ENCODE results near the gene RAB10.
A peak's percentile ranks its signal among the peaks of the same experiment; 100 is the strongest.

The RAB10 gene

DNA sequence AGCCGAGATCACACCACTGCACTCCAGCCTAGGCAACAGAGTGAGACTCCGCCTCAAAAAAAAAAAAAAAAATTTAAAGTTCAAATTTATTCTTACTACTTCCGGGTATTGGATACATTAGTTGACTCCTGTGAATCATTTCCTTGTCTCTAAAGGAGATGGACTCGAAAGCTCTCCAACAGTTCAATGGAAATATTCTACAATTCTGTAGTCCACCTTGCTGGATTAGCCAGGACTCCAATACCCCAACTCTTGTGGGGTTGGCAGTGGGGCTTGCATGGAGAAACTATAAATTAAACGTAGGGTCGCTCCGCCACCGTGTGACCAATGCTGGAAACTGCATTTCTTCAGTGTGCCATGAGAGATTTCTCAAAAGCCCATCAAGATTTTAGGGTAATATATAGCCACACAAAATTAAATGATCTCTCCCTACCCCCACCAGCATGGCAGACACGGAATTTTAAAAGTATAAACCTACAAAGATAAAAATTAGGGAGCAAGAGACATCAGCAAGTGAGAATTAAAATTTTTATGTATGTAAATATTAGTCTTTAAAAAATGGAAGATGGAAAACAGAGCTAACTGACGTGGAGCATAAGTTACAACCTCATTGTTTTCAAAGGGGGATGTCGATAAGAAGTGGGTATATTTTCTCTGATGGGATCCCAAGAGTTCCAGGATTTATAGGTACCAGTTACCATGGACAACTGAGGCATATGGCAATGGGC lies 111.2 kb downstream of the RAB10 start:
- TF ChIP-seq, protein P1, sequence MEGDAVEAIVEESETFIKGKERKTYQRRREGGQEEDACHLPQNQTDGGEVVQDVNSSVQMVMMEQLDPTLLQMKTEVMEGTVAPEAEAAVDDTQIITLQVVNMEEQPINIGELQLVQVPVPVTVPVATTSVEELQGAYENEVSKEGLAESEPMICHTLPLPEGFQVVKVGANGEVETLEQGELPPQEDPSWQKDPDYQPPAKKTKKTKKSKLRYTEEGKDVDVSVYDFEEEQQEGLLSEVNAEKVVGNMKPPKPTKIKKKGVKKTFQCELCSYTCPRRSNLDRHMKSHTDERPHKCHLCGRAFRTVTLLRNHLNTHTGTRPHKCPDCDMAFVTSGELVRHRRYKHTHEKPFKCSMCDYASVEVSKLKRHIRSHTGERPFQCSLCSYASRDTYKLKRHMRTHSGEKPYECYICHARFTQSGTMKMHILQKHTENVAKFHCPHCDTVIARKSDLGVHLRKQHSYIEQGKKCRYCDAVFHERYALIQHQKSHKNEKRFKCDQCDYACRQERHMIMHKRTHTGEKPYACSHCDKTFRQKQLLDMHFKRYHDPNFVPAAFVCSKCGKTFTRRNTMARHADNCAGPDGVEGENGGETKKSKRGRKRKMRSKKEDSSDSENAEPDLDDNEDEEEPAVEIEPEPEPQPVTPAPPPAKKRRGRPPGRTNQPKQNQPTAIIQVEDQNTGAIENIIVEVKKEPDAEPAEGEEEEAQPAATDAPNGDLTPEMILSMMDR (IDR thresholded peaks at IDR 0.05) = peak; percentile 86
- TF ChIP-seq ZFX (IDR thresholded peaks at IDR 0.05; ENCODE audit: borderline replicate concordance) = no peak
- 0 out of 2 replicates have a peak overlapping the region, but pooled peaks have one; percentile 4 for H3K27ac ChIP-seq

DNA sequence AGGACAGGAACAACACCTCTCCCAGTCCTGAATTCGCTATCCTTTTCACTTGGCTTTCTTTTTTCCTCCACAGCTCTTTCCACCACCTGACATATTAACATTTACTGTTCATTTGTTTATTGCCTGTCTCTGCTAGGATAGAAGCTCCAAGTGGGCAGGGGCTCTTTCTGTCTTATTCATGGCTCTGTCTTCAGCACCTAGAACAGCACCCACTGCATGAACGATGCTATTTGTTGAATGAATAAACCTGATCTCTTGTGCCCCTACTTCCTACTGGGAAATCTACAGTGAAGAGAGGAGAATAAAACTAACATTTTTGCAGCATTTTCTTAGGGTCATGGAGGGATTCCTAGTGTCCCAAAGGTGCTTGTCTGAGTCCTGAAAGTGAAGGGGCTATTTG lies 114.6 kb downstream of the RAB10 start:
- H3K27ac ChIP-seq = no peak overlapping the region
- TF ChIP-seq, protein P1 (IDR thresholded peaks at IDR 0.05) = no peak
- no peak for TF ChIP-seq ZFX (IDR thresholded peaks at IDR 0.05; ENCODE audit: borderline replicate concordance)

- TF ChIP-seq, protein P1 (IDR thresholded peaks at IDR 0.05) = no peak
- no peak for TF ChIP-seq ZFX (IDR thresholded peaks at IDR 0.05; ENCODE audit: borderline replicate concordance)
- no peak overlapping the region for H3K27ac ChIP-seq
Measured at GRCh38 chr2:26150243-26150642, 116.4 kb downstream of the RAB10 start.

DNA sequence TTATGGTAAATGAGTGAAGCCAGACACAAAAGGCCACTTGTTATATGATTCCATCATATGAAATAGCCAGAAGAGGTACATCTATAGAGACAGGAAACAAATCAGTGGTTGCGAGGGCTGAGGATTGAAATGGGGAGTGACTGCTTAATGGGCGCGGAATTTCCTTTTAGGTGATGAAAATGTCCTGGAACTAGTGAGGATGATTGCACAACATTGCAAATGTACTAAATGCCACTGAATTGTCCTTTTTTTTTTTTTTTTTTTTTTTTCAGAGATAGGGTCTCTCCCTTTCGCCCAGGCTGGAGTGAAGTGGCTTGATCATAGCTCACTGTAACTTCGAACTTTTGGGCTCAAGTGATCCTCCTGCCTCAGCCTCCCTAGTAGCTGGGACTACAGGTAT lies 123.7 kb downstream of the RAB10 start:
- no peak overlapping the region for H3K27ac ChIP-seq
- TF ChIP-seq, protein P1 (IDR thresholded peaks at IDR 0.05) = no peak
- no peak for TF ChIP-seq ZFX (IDR thresholded peaks at IDR 0.05; ENCODE audit: borderline replicate concordance)

DNA sequence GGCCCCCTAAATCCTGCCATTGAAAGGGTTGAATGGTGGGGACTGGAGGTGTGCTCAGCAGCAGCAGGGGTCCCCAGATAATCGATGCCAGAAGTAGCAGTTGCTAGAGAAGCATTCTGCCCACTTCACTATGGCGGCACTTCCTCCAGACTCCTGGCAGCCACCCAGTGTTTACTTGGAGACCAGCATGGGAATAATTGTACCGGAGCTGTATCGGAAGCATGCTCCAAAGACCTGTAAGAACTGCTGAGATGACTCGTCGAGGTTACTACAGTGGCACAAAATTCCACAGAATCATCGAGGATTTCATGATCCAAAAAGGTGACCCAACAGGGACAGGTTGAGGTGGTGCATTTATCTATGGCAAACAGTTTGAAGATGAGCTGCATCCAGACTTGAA lies 128.0 kb downstream of the RAB10 start:
- TF ChIP-seq ZFX (IDR thresholded peaks at IDR 0.05; ENCODE audit: borderline replicate concordance) = no peak
- TF ChIP-seq, protein P1 (IDR thresholded peaks at IDR 0.05) = no peak
- H3K27ac ChIP-seq = no peak overlapping the region

DNA sequence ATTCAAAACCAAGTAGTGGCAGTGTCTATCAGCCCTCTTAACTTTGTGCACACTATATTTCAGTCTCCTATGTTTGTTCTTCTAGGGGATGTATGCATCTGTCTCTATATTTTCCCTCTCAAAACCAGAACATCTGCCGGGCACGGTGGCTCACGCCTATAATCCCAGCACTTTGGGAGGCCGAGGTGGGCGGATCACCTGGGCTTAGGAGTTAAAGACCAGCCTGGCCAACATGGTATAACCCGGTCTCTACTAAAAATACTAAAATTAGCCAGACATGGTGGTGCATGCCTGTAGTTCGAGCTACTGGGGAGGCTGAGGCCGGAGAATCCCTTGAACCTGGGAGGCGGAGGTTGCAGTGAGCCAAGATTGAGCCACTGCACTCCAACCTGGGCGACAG lies 129.1 kb downstream of the RAB10 start:
- H3K27ac ChIP-seq = no peak overlapping the region
- TF ChIP-seq, protein P1 (IDR thresholded peaks at IDR 0.05) = no peak
- TF ChIP-seq ZFX (IDR thresholded peaks at IDR 0.05; ENCODE audit: borderline replicate concordance) = no peak

DNA sequence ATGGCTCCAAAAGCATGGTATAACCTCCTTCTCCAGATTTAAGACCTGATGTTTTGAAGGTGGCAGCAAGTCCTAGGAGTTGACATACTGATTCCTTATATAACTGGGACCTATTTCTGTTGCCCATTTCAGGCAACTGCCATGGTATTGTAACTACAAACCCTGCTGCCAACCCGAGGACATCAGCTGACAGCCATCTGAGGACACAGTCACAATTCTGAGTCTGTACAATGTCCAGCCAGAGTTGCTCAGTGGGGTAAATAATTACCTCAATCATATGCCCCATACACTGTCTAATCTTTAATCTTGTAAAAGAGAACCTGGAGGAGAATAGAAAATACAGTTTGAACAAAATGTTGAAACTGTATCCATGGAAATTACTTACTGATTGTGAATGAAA lies 130.3 kb downstream of the RAB10 start:
- no peak for TF ChIP-seq ZFX (IDR thresholded peaks at IDR 0.05; ENCODE audit: borderline replicate concordance)
- TF ChIP-seq, protein P1 (IDR thresholded peaks at IDR 0.05) = no peak

More for the DNA sequence above, 130.3 kb downstream of the RAB10 start:
- no peak overlapping the region for H3K27ac ChIP-seq
